Heart left ventricle (tissue), 16 donors: ENCODE measurements around the gene DMD. TPM values are rescaled to one million over a fixed set of nuclear protein-coding genes. Genes with fewer than 3 reads are reported as not detected.

Source experiments
- ATAC-seq, 4 donors: fragments of 200-7000 bp; cut with Tn5 transposase; one replicate each; pipeline ENCODE4 v1.9.1; 2020 to 2022; ENCODE audit warnings: moderate library complexity in 4 of 4, mild to moderate bottlenecking in 3 of 4, moderate number of reproducible peaks in 1 of 4
- DNase-seq, 5 donors: peaks; one replicate each; pipeline ENCODE4 v3.0.0-alpha.2; 2020
- H3K27ac ChIP-seq, 12 donors: fragments of 200-600 bp; sonication (generic) in 4 of 12; one replicate each; pipeline versions ENCODE4 v1.5.0 to v1.8.0; 2016 to 2022; ENCODE audit warnings: mild to moderate bottlenecking in 2 of 12
- H3K27me3 ChIP-seq, 9 donors: fragments of 200-600 bp; sonication (generic) in 2 of 9; one replicate each; pipeline versions ENCODE4 v1.5.1 to v1.8.0; 2016 to 2022; ENCODE audit warnings: mild to moderate bottlenecking in 3 of 9
- H3K36me3 ChIP-seq, 9 donors: fragments of 200-600 bp; sonication (generic) in 2 of 9; one replicate each; pipeline versions ENCODE4 v1.5.0 to v1.8.0; 2018 to 2022; ENCODE audit warnings: mild to moderate bottlenecking in 2 of 9
- H3K4me1 ChIP-seq, 12 donors: fragments of 200-600 bp; sonication (generic) in 4 of 12; one replicate each; pipeline versions ENCODE4 v1.5.0 to v1.8.0; 2016 to 2022; ENCODE audit warnings: mild to moderate bottlenecking in 3 of 12
- H3K4me3 ChIP-seq, 12 donors: fragments of 200-600 bp; sonication (generic) in 4 of 12; one replicate each; pipeline versions ENCODE4 v1.5.0 to v1.8.0; 2017 to 2022; ENCODE audit warnings: mild to moderate bottlenecking in 9 of 12, moderate library complexity in 4 of 12
- H3K9me3 ChIP-seq, 12 donors: fragments of 200-600 bp; sonication (generic) in 4 of 12; one replicate each; pipeline versions ENCODE4 v1.5.0 to v1.8.0; 2016 to 2022; ENCODE audit warnings: mild to moderate bottlenecking in 1 of 12
- CTCF ChIP-seq, 12 donors: fragments of 200-600 bp; sonication (generic) in 4 of 12; IDR thresholded peaks; one replicate each; pipeline versions ENCODE4 v1.5.0 to v1.8.0; 2018 to 2022; ENCODE audit warnings: antibody characterized with exemption in 12 of 12, mild to moderate bottlenecking in 5 of 12
- POLR2A ChIP-seq, 2 donors: fragments of 450-650 bp; IDR thresholded peaks; one replicate each; pipeline ENCODE4 v1.6.1; 2017; ENCODE audit warnings: antibody characterized with exemption in 2 of 2, mild to moderate bottlenecking in 2 of 2, moderate library complexity in 2 of 2
- WGBS, 4 donors: extraction: QIAGEN DNeasy Blood & Tissue Kit in 2 of 4; methylation state at CpG; one replicate each; pipeline versions ENCODE4 v1.1.5 to v1.1.7; 2013 to 2018; 5-methylcytosine and 5-hydroxymethylcytosine counted together
- intact Hi-C, 10 donors: fragments of 100-400 bp; cut with DNase I; formaldehyde crosslinking; loops; one replicate each; pipeline versions ENCODE4 v1.11.1 to v1.14.2; 2022
- polyA plus RNA-seq, 2 donors: library from polyadenylated mRNA; stranded (reverse); fragments of 200-250 nt; gene quantifications; one replicate each; pipeline ENCODE4 v1.2.3, GENCODE V29; 2013
- total RNA-seq, 9 donors: library from RNA; depleted of rRNA in 2 of 9; stranded (reverse); fragments of >200 nt in 2 of 9; fragmentation: NEBNext Ultra II Directional in 3 of 9; extraction: Animal tissue kit (Norgen Biotek cat#: 25700) in 3 of 9; gene quantifications; one replicate each; pipeline versions ENCODE4 v1.1.0 to v1.2.4, GENCODE V29; 2016 to 2023
- donor health status: ischemic (EF 13 %, LVEDD 7.1; RV severe dilation, severe dysfunction).
- donor health status: healthy with polysubstance abuse.
- donor health status: DM: no; HTN: yes; CAD: no.
- donor health status: DM: no; HTN: no; CAD: no.
- donor health status: ischemic (EF 25% LVEDD 6.9; RV normal size, moderate dysfunction).
- donor health status: ischemic (EF 25% LVEDD 5.7; RV mildly dilated, moderate dysfunction).
- donor health status: healthy.
- donor health status: DM: yes; HTN: yes; CAD: no.
- donor health status: ischemic (EF 35%, LVEDD 5.7; RV mildly dilated, moderate dysfunction).
- donor health status: nonischemic (EF 11% LVEDD 7.7; RV severe dilation, severe dysfunction).
- donor health status: DM: yes; HTN: yes; CAD: no.
- donor health status: PGD.
- donor health status: ischemic (EF 29% LVEDD 5.4; RV normal size, mild dysfunction).
- donor health status: nonischemic (EF 23%, LVEDD 6.1; RV moderate dilation, normal function).

DMD gene
- total and polyA plus RNA-seq, 11 donors = 34.7 to 236 (median 162) TPM

- Histone ChIP-seq H3K27me3 (no peaks in the 10 kb centered on the region), H3K27ac (no peak overlapping the region), H3K9me3 (no peaks in the 10 kb centered on the region), H3K4me1 (no peaks in the 10 kb centered on the region), H3K36me3 (no peaks in the 10 kb centered on the region), H3K4me3 (no peak overlapping the region)
- no peak for DNase-seq
- WGBS, 4 donors = 53 to 80% (median 66%) methylated on average over 7 of the region's 7 CpGs
- ATAC-seq = no peak
- TF ChIP-seq CTCF (IDR thresholded peaks at IDR 0.05) = no peak
- TF ChIP-seq POLR2A (IDR thresholded peaks at IDR 0.05) = no peak
- intact Hi-C loops = no loop called here
These were observed 1229.7 kb downstream of the DMD start for GRCh38 chrX:31981546-31982062.

GRCh38 chrX:31969714-31970113 lies 1241.6 kb downstream of the DMD start:
- Histone ChIP-seq H3K4me1 (peaks cover 0 to 6% (median 0%) of the 10 kb centered on the region in 12 donors), H3K27me3 (no peaks in the 10 kb centered on the region), H3K4me3 (no peak overlapping the region), H3K9me3 (no peaks in the 10 kb centered on the region), H3K36me3 (no peaks in the 10 kb centered on the region), H3K27ac (no peak overlapping the region)
- DNase-seq = no peak
- TF ChIP-seq POLR2A (IDR thresholded peaks at IDR 0.05) (no peak), CTCF (IDR thresholded peaks at IDR 0.05) (no peak)
- intact Hi-C loops = no loop called here
- WGBS, 4 donors = 76 to 86% (median 82%) methylated on average over 5 of the region's 5 CpGs
- ATAC-seq = no peak

- 76 to 92% (median 85%) methylated on average over 1 of the region's 1 CpG for WGBS, 4 donors
- no peak overlapping the region for H3K27ac ChIP-seq
- ATAC-seq (no peak), DNase-seq (no peak)
- no peaks in the 10 kb centered on the region for H3K9me3 ChIP-seq
- no peaks in the 10 kb centered on the region for H3K4me1 ChIP-seq
- H3K27me3 ChIP-seq = no peaks in the 10 kb centered on the region
- no peak for TF ChIP-seq POLR2A (IDR thresholded peaks at IDR 0.05)
- no peak for TF ChIP-seq CTCF (IDR thresholded peaks at IDR 0.05)
- intact Hi-C loops = no loop called here
- no peaks in the 10 kb centered on the region for H3K36me3 ChIP-seq
- no peak overlapping the region for H3K4me3 ChIP-seq
These were observed 1249.1 kb downstream of the DMD start for GRCh38 chrX:31962256-31962655.

- Histone ChIP-seq H3K27me3 (no peaks in the 10 kb centered on the region), H3K9me3 (no peaks in the 10 kb centered on the region), H3K4me3 (no peak overlapping the region), H3K27ac (no peak overlapping the region), H3K4me1 (no peaks in the 10 kb centered on the region), H3K36me3 (no peaks in the 10 kb centered on the region)
- intact Hi-C loops = no loop called here
- TF ChIP-seq POLR2A (IDR thresholded peaks at IDR 0.05) (no peak), CTCF (IDR thresholded peaks at IDR 0.05) (no peak)
- 61 to 78% (median 69%) methylated on average over 5 of the region's 5 CpGs for WGBS, 4 donors
- no peak for DNase-seq
- ATAC-seq = no peak
These were observed 1276.4 kb downstream of the DMD start for GRCh38 chrX:31934842-31935370.
